GM23338 (cell line): Measurements from ENCODE around the gene CD53. TPM values are rescaled to one million over a fixed set of nuclear protein-coding genes. Genes with fewer than 3 reads are reported as not detected.

ENCODE experiments used
- ATAC-seq: fragments of 200-7000 bp; cut with Tn5 transposase; 3 replicates; pipeline ENCODE4 v1.9.1; 2020
- DNase-seq: peaks from one replicate; pipeline ENCODE4 v3.0.0-alpha.2; 2015; ENCODE audit warnings: low spot score
- H2AFZ ChIP-seq: fragments of 200-600 bp; sonication (generic); 2 replicates; pipeline ENCODE4 v1.8.0; 2016; ENCODE audit warnings: antibody characterized with exemption, mild to moderate bottlenecking, moderate library complexity
- H3F3A ChIP-seq: fragments of 200-600 bp; sonication (generic); replicated peaks from 2 replicates; pipeline ENCODE4 v1.8.0; 2017; ENCODE audit warnings: antibody characterized with exemption, mixed run types, low read depth
- H3K27ac ChIP-seq: fragments of 200-600 bp; sonication (generic); 2 replicates; pipeline ENCODE4 v1.6.1; 2016; ENCODE audit warnings: low read depth
- H3K27me3 ChIP-seq: fragments of 200-600 bp; sonication (generic); 2 replicates; pipeline ENCODE4 v1.8.0; 2016; ENCODE audit warnings: mild to moderate bottlenecking, mixed run types, moderate library complexity; ENCODE audit not compliant: insufficient read depth
- H3K36me3 ChIP-seq: fragments of 200-600 bp; sonication (generic); 2 replicates; pipeline ENCODE4 v1.8.0; 2016; ENCODE audit warnings: mild to moderate bottlenecking; ENCODE audit not compliant: insufficient read depth
- H3K4me1 ChIP-seq: fragments of 200-600 bp; sonication (generic); 2 replicates; pipeline ENCODE4 v1.8.0; 2016; ENCODE audit warnings: mild to moderate bottlenecking, moderate library complexity; ENCODE audit not compliant: insufficient read depth
- H3K4me2 ChIP-seq: fragments of 200-600 bp; sonication (generic); 2 replicates; pipeline ENCODE4 v1.7.1; 2017; ENCODE audit warnings: mixed run types
- H3K4me3 ChIP-seq: fragments of 200-600 bp; sonication (generic); 2 replicates; pipeline ENCODE4 v1.6.1; 2016; ENCODE audit warnings: mixed run types
- H3K79me2 ChIP-seq: fragments of 200-600 bp; sonication (generic); replicated peaks from 2 replicates; pipeline ENCODE4 v1.8.0; 2017; ENCODE audit warnings: mild to moderate bottlenecking; ENCODE audit not compliant: insufficient read depth
- H3K9me2 ChIP-seq: fragments of 200-600 bp; sonication (generic); 2 replicates; pipeline ENCODE4 v1.8.0; 2017; ENCODE audit not compliant: insufficient read depth
- H4K20me1 ChIP-seq: fragments of 200-600 bp; sonication (generic); replicated peaks from 2 replicates; pipeline ENCODE4 v1.8.0; 2017; ENCODE audit warnings: mild to moderate bottlenecking; ENCODE audit not compliant: insufficient read depth
- H3K27ac Mint-ChIP-seq: 2 replicates; pipeline ENCODE4 v1.8.0; 2020; ENCODE audit warnings: inconsistent platforms, mild to moderate bottlenecking, moderate library complexity, mixed read lengths
- H3K27me3 Mint-ChIP-seq: 3 replicates; pipeline ENCODE4 v1.8.0; 2022; ENCODE audit warnings: low read depth, mild to moderate bottlenecking, moderate library complexity, mixed read lengths, inconsistent platforms; ENCODE audit not compliant: insufficient read depth, poor library complexity
- H3K36me3 Mint-ChIP-seq: 3 replicates; pipeline ENCODE4 v1.8.0; 2021; ENCODE audit warnings: low read depth, mild to moderate bottlenecking, inconsistent platforms, moderate library complexity, mixed read lengths
- H3K4me1 Mint-ChIP-seq: 3 replicates; pipeline ENCODE4 v1.8.0; 2020; ENCODE audit warnings: mild to moderate bottlenecking, inconsistent platforms, mixed read lengths
- H3K4me3 Mint-ChIP-seq: 3 replicates; pipeline ENCODE4 v1.8.0; 2021; ENCODE audit warnings: moderate library complexity, mild to moderate bottlenecking, inconsistent platforms, mixed read lengths
- H3K9me3 Mint-ChIP-seq: 3 replicates; pipeline ENCODE4 v1.8.0; 2020; ENCODE audit warnings: moderate library complexity, mild to moderate bottlenecking, inconsistent platforms, mixed read lengths
- CREB1 ChIP-seq: fragments of 250-450 bp; sonication (Bioruptor Pico); IDR thresholded peaks from 2 replicates; pipeline ENCODE4 v1.5.0; 2020; ENCODE audit warnings: low read depth, mild to moderate bottlenecking, moderate library complexity
- CTCF ChIP-seq, 2 experiments: fragments of 200-600 bp in 1 of 2; sonication (generic) in 1 of 2; conservative IDR thresholded peaks; 2 replicates each; pipeline versions ENCODE4 v1.5.1 to v1.6.1; 2016 to 2017; ENCODE audit warnings: antibody characterized with exemption in 2 of 2, low read depth in 2 of 2, mild to moderate bottlenecking in 2 of 2, moderate library complexity in 1 of 2
- ETS1 ChIP-seq: IDR thresholded peaks from 2 replicates; pipeline ENCODE4 v1.6.1; 2016; ENCODE audit warnings: antibody characterized with exemption
- EZH2 ChIP-seq: fragments of 200-600 bp; sonication (generic); IDR thresholded peaks from one replicate; pipeline ENCODE4 v1.8.0; 2017; ENCODE audit warnings: antibody characterized with exemption, mild to moderate bottlenecking, low read depth; ENCODE audit not compliant: unreplicated experiment
- EZH2phosphoT487 ChIP-seq: fragments of 200-600 bp; sonication (generic); IDR thresholded peaks from one replicate; pipeline ENCODE4 v1.8.1; 2018; ENCODE audit warnings: antibody characterized with exemption; ENCODE audit not compliant: unreplicated experiment
- POLR2AphosphoS5 ChIP-seq: IDR thresholded peaks from 2 replicates; pipeline ENCODE4 v1.6.1; 2016; ENCODE audit warnings: antibody characterized with exemption, low read depth
- polyA plus RNA-seq: library from polyadenylated mRNA; unstranded; fragments of >200 nt; fragmentation: Nextera tagmentation; extraction: Ambion mirVana; gene quantifications from 2 replicates; pipeline ENCODE4 v1.2.1, GENCODE V29; 2016
- total RNA-seq: library from RNA; depleted of rRNA; stranded (reverse); fragments of >200 nt; shearing (Covaris generic); gene quantifications from 2 replicates; pipeline ENCODE4 v1.2.3, GENCODE V29; 2014
- TF ChIP-seq, protein P1 (sequence below): IDR thresholded peaks from one replicate; pipeline ENCODE4 v1.6.1; 2018; ENCODE audit warnings: antibody characterized with exemption; ENCODE audit not compliant: unreplicated experiment

Gene CD53
- total and polyA plus RNA-seq, 2 experiments from 2014 or later: 0.28 to 0.70 TPM

GRCh38 chr1:110902820-110903463, 30.0 kb downstream of the CD53 start (continued):
- TF ChIP-seq POLR2AphosphoS5 (no peak), EZH2phosphoT487 (no peak), CTCF (conservative IDR thresholded peaks at IDR 0.05; ENCODE audit: low read depth in 2 of 2) (no peak)

DNA sequence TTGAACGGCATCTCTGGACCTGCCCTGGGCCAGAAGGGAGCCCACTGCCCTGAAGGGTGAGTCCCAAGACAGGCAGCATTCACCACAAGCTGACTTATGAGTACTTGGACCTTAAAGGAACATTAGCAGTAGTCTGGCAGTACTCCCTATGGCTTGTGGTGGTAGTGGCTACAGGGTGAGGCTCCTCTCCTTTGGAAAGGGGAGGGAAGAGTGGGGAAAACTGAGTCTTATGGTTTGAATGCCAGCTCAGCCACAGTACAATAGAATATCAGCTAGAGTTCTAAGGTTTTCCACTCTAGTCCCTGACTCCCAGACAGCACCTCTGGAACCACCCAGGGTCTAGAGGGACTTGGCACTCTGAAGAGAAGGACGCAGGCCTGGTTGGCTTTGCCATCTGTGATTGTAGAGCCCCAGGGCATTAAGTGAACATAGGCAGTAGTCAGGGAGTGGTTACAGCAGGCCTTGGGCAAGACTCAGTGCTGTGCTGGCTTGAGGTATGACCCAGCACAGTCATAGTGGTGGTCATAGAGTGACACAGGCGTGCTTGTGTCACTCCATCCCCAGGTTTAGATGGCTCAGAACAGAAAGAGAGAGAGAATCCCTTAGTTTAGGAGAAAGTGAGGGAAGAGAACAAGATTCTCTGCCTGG, 31.0 kb downstream of the CD53 start:
- H3K27me3 Mint-ChIP-seq: no peaks in the 10 kb centered on the region
- H3K36me3 Mint-ChIP-seq: no peaks in the 10 kb centered on the region
- TF ChIP-seq EZH2 (no peak), ETS1 (no peak), CREB1 (CRISPR knock-in tag) (no peak), CTCF (conservative IDR thresholded peaks at IDR 0.05; ENCODE audit: low read depth in 2 of 2) (no peak), EZH2phosphoT487 (no peak), POLR2AphosphoS5 (no peak)
- TF ChIP-seq, protein P1, sequence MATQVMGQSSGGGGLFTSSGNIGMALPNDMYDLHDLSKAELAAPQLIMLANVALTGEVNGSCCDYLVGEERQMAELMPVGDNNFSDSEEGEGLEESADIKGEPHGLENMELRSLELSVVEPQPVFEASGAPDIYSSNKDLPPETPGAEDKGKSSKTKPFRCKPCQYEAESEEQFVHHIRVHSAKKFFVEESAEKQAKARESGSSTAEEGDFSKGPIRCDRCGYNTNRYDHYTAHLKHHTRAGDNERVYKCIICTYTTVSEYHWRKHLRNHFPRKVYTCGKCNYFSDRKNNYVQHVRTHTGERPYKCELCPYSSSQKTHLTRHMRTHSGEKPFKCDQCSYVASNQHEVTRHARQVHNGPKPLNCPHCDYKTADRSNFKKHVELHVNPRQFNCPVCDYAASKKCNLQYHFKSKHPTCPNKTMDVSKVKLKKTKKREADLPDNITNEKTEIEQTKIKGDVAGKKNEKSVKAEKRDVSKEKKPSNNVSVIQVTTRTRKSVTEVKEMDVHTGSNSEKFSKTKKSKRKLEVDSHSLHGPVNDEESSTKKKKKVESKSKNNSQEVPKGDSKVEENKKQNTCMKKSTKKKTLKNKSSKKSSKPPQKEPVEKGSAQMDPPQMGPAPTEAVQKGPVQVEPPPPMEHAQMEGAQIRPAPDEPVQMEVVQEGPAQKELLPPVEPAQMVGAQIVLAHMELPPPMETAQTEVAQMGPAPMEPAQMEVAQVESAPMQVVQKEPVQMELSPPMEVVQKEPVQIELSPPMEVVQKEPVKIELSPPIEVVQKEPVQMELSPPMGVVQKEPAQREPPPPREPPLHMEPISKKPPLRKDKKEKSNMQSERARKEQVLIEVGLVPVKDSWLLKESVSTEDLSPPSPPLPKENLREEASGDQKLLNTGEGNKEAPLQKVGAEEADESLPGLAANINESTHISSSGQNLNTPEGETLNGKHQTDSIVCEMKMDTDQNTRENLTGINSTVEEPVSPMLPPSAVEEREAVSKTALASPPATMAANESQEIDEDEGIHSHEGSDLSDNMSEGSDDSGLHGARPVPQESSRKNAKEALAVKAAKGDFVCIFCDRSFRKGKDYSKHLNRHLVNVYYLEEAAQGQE: no peak

More for the DNA sequence above, 31.0 kb downstream of the CD53 start:
- Histone ChIP-seq H3K27ac (no peak overlapping the region), H2AFZ (no peak overlapping the region), H3F3A (no peaks in the 10 kb centered on the region), H3K4me2 (no peak overlapping the region), H3K4me1 (no peaks in the 10 kb centered on the region), H3K79me2 (no peaks in the 10 kb centered on the region), H3K36me3 (no peaks in the 10 kb centered on the region), H4K20me1 (no peaks in the 10 kb centered on the region), H3K27me3 (no peaks in the 10 kb centered on the region), H3K9me2 (no peaks in the 10 kb centered on the region), H3K4me3 (no peak overlapping the region)
- Mint-ChIP-seq H3K4me1 (peaks cover 5% of the 10 kb centered on the region; the same call in 2 of the 3 replicates), H3K27ac (peak overlapping the region; percentile 12; the same call in 1 of the 2 replicates), H3K9me3 (no peaks in the 10 kb centered on the region), H3K4me3 (no peak overlapping the region)
- no peak for ATAC-seq
- no peak for DNase-seq
